NCI-H1048 (cell line): ENCODE data around the gene THAP12.
"Not testable (repeated sequence)": the region's sequence is repeated elsewhere in the genome, so short reads cannot be mapped to it uniquely, and the experiment has no call there.

Source experiments
- DNase-seq: peaks from one replicate; lab custom pipeline; 2025; lab: John Stamatoyannopoulos, UW

THAP12 gene

GRCh38 chr11:76380977-76381719 is at the start of gene THAP12, which contains the start of gene GVQW3:
THAP12 (minus strand) TSS chr11:76381132; CDS start chr11:76380836, 296 bp downstream.
GVQW3 (plus strand) TSS chr11:76381323; CDS start chr11:76381829, 506 bp downstream.
- peak; percentile 93 for DNase-seq

- DNase-seq: no peak
Observed at GRCh38 chr11:76426660-76427059, 45.7 kb upstream of the THAP12 start.

- no peak for DNase-seq
Observed at GRCh38 chr11:76424891-76425290, 44.0 kb upstream of the THAP12 start.

GRCh38 chr11:76424379-76424778 is 43.4 kb upstream of the THAP12 start:
- DNase-seq: no peak

GRCh38 chr11:76419896-76420295 is 39.0 kb upstream of the THAP12 start:
- DNase-seq: no peak

- no peak for DNase-seq
Observed at GRCh38 chr11:76415073-76415472, 34.1 kb upstream of the THAP12 start.

GRCh38 chr11:76410851-76411357 is 30.0 kb upstream of the THAP12 start:
- DNase-seq: no peak

GRCh38 chr11:76408171-76408965 is 27.4 kb upstream of the THAP12 start:
- no peak for DNase-seq

- DNase-seq: no peak
Observed at GRCh38 chr11:76406359-76406758, 25.4 kb upstream of the THAP12 start.

GRCh38 chr11:76401484-76401883 is 20.6 kb upstream of the THAP12 start:
- not testable (repeated sequence) for DNase-seq

- no peak for DNase-seq
Observed at GRCh38 chr11:76400967-76401366, 20.0 kb upstream of the THAP12 start.

- DNase-seq: no peak
Observed at GRCh38 chr11:76397383-76397782, 16.5 kb upstream of the THAP12 start.

GRCh38 chr11:76395296-76395695 is 14.4 kb upstream of the THAP12 start:
- DNase-seq: no peak

GRCh38 chr11:76394411-76394810 is 13.5 kb upstream of the THAP12 start:
- no peak for DNase-seq

GRCh38 chr11:76392870-76393269 is 11.9 kb upstream of the THAP12 start:
- DNase-seq: no peak

- no peak for DNase-seq
Observed at GRCh38 chr11:76391811-76392475, 11.0 kb upstream of the THAP12 start.

- DNase-seq: no peak
Observed at GRCh38 chr11:76391021-76391420, 10.1 kb upstream of the THAP12 start.

GRCh38 chr11:76388408-76388807 is 7.5 kb upstream of the THAP12 start:
- DNase-seq: no peak

- no peak for DNase-seq
Observed at GRCh38 chr11:76385903-76386302, 5.0 kb upstream of the THAP12 start.

- no peak for DNase-seq
Observed at GRCh38 chr11:76382209-76382608, 1.3 kb upstream of the THAP12 start.

GRCh38 chr11:76380159-76380976 is 564 bp downstream of the THAP12 start:
- DNase-seq: no peak

GRCh38 chr11:76379807-76380158 is 1.1 kb downstream of the THAP12 start:
- DNase-seq: no peak
